Calu3 (cell line): Measurements from ENCODE around the gene NRSN1. TPM values are rescaled to one million over a fixed set of nuclear protein-coding genes. Genes with fewer than 3 reads are reported as not detected.

Experiments
- BruUV-seq: library from RNA; stranded (reverse); fragments of 400-500 nt; replicated peaks from 2 replicates; lab custom pipeline; 2021; lab: Mats Ljungman, UMichigan
- CTCF ChIA-PET: fragments of 300-600 bp; sonication (Branson Sonifier 250); formaldehyde crosslinking; loops from one replicate; lab custom pipeline; 2022; ENCODE audit warnings: antibody characterized with exemption; lab: Charles Lee
- DNase-seq: peaks from one replicate; pipeline ENCODE4 v3.0.0; 2022
- H3K27ac Mint-ChIP-seq: one replicate; pipeline ENCODE4 v1.8.0; 2022; ENCODE audit warnings: mixed read lengths; ENCODE audit not compliant: unreplicated experiment
- H3K27me3 Mint-ChIP-seq: one replicate; pipeline ENCODE4 v1.8.0; 2022; ENCODE audit warnings: mixed read lengths; ENCODE audit not compliant: unreplicated experiment
- H3K36me3 Mint-ChIP-seq: one replicate; pipeline ENCODE4 v1.8.0; 2022; ENCODE audit warnings: mild to moderate bottlenecking, moderate library complexity, mixed read lengths; ENCODE audit not compliant: insufficient read depth, unreplicated experiment
- H3K4me1 Mint-ChIP-seq: one replicate; pipeline ENCODE4 v1.8.0; 2022; ENCODE audit warnings: mild to moderate bottlenecking, low read depth, mixed read lengths; ENCODE audit not compliant: unreplicated experiment
- H3K4me3 Mint-ChIP-seq: one replicate; pipeline ENCODE4 v1.8.0; 2022; ENCODE audit warnings: mild to moderate bottlenecking, low read depth, moderate library complexity, mixed read lengths; ENCODE audit not compliant: unreplicated experiment
- H3K9me3 Mint-ChIP-seq: one replicate; pipeline ENCODE4 v1.8.0; 2022; ENCODE audit warnings: low read depth, mixed read lengths; ENCODE audit not compliant: unreplicated experiment
- intact Hi-C: fragments of 100-400 bp; cut with micrococcal nuclease; formaldehyde crosslinking; loops from one replicate; pipeline ENCODE4 v1.10.0; 2022; ENCODE audit not compliant: unreplicated experiment
- total RNA-seq: library from RNA; stranded (reverse); gene quantifications from 2 replicates; pipeline ENCODE4 v1.2.3, GENCODE V29; 2022
- TF ChIP-seq, protein P1 (sequence below): fragments of 200-600 bp; IDR thresholded peaks from one replicate; pipeline ENCODE4 v1.8.0; 2022; ENCODE audit warnings: antibody characterized with exemption; ENCODE audit not compliant: unreplicated experiment

The NRSN1 gene
- total RNA-seq, 1 experiment from 2014 or later, result 0.14 TPM

DNA sequence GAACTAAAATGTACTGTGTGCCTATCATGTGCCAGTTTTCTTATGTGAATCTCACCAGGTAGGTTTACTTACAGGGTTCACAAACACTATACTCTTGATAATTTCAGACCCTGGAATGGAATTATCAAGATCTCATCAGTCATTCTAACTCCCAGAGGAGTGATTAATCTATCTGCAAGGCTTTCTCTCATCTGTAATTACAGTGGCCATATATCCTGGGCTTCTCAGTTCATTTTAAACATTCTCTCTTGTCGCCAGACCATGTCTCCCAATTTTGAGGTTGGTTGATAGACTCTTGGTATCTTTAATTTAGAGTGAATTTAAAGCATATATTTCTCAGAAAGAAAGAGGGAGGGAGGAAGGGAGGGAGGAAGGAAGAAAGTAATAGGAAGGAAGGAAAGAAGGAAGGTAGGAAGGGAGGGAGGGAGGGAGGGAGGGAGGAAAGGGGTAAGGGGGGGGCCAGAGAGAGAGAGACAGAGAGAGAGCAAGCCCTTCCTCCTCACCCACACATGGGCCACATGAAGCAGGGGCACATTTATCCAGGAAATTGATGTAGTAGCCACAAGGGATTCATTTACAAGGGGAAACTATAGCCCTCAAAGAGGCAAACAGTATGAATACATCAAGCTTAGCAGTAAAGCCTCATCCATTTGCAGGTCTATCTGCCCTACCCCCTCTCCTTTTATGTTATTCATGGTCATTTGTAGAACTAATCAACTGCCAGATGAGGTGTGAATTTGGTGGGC, 25.8 kb upstream of the NRSN1 start:
- no peaks in the 10 kb centered on the region for H3K27me3 Mint-ChIP-seq
- no peak overlapping the region for H3K27ac Mint-ChIP-seq
- DNase-seq, result no peak
- TF ChIP-seq, protein P1, sequence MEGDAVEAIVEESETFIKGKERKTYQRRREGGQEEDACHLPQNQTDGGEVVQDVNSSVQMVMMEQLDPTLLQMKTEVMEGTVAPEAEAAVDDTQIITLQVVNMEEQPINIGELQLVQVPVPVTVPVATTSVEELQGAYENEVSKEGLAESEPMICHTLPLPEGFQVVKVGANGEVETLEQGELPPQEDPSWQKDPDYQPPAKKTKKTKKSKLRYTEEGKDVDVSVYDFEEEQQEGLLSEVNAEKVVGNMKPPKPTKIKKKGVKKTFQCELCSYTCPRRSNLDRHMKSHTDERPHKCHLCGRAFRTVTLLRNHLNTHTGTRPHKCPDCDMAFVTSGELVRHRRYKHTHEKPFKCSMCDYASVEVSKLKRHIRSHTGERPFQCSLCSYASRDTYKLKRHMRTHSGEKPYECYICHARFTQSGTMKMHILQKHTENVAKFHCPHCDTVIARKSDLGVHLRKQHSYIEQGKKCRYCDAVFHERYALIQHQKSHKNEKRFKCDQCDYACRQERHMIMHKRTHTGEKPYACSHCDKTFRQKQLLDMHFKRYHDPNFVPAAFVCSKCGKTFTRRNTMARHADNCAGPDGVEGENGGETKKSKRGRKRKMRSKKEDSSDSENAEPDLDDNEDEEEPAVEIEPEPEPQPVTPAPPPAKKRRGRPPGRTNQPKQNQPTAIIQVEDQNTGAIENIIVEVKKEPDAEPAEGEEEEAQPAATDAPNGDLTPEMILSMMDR, result no peak
- CTCF ChIA-PET, result no interaction called here
- no peaks in the 10 kb centered on the region for H3K9me3 Mint-ChIP-seq
- intact Hi-C loops, result no loop called here
- no TSS peak for BruUV-seq
- no peaks in the 10 kb centered on the region for H3K36me3 Mint-ChIP-seq
- no peak overlapping the region for H3K4me3 Mint-ChIP-seq
- no peaks in the 10 kb centered on the region for H3K4me1 Mint-ChIP-seq

DNA sequence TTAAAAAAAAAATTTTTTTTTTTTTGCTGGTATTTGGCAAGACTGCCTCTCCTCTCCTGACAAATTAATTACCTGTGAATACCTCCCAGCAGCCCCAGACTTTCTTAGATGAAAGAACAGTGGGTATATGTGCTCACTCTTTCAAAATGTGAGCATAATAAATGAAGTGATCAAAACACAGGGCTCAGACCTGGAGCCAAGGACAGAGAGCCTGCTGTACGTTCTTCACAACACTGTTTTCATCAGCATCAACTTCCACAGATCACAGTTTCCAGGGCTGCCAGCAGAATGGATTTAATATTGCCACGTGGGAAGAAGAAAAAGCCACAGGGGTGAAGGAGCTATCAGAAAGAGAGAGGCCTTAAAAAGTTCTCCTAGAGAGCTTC, 25.3 kb upstream of the NRSN1 start:
- CTCF ChIA-PET, result no interaction called here
- BruUV-seq, result no TSS peak
- DNase-seq, result no peak
- TF ChIP-seq, protein P1, result no peak
- Mint-ChIP-seq H3K27ac (no peak overlapping the region), H3K9me3 (no peaks in the 10 kb centered on the region), H3K4me3 (no peak overlapping the region), H3K4me1 (no peaks in the 10 kb centered on the region), H3K27me3 (no peaks in the 10 kb centered on the region), H3K36me3 (no peaks in the 10 kb centered on the region)
- intact Hi-C loops, result no loop called here

DNA sequence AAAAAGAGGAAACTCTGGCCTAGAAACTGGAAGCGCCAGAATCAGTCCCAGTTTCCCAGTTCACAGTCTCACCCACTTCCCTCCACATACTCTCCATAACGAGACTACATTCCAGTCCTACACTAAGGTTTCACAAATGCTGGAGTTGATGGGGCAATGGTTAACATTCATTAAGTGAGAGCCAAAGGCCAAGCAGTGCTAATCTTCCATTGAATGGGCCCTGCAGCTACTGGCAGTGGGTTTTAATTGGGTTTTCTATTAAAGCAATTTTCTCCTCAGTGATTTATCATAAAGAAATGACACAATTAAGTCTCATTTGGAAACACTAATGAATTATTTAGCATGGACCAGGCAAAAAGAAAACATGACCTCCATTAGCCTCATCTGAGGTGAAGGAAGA, 20.8 kb upstream of the NRSN1 start:
- Mint-ChIP-seq H3K4me3 (no peak overlapping the region), H3K9me3 (no peaks in the 10 kb centered on the region), H3K27me3 (no peaks in the 10 kb centered on the region), H3K4me1 (no peaks in the 10 kb centered on the region), H3K27ac (no peak overlapping the region), H3K36me3 (no peaks in the 10 kb centered on the region)
- CTCF ChIA-PET, result no interaction called here
- BruUV-seq, result no TSS peak
- DNase-seq, result no peak
- TF ChIP-seq, protein P1, result no peak
- intact Hi-C loops, result no loop called here

DNA sequence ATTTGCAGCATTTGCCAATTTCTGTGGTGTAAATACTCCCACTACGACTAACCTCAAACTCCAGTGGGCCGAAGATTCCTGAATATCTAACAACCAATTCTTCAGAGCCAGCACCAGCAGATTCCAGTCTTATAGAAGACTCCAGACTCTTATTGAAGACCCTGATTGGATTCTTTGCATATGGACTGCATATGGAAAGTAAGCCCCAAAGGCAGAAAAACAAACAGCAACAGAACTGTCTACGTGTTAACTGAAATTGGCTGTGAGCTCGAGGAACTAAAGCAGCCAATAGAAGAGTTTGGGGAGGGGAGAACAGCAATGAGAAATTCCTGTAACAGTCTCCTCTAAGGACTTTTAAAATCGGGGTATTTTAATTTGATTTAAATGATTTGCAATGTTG, 19.7 kb upstream of the NRSN1 start:
- no peaks in the 10 kb centered on the region for H3K4me1 Mint-ChIP-seq
- TF ChIP-seq, protein P1, result no peak
- H3K27me3 Mint-ChIP-seq, result no peaks in the 10 kb centered on the region
- H3K36me3 Mint-ChIP-seq, result no peaks in the 10 kb centered on the region
- CTCF ChIA-PET, result no interaction called here
- DNase-seq, result no peak
- H3K27ac Mint-ChIP-seq, result no peak overlapping the region
- no peaks in the 10 kb centered on the region for H3K9me3 Mint-ChIP-seq
- no TSS peak for BruUV-seq
- no peak overlapping the region for H3K4me3 Mint-ChIP-seq
- intact Hi-C loops, result no loop called here
